GM12891 (cell line): ENCODE measurements around the gene EYA2.

Source experiments
- POLR2A ChIP-seq: IDR thresholded peaks from 2 replicates; pipeline ENCODE4 v1.6.1; 2011; ENCODE audit warnings: low read depth, low read length, control low read depth
- POLR2AphosphoS5 ChIP-seq: IDR thresholded peaks from 2 replicates; pipeline ENCODE4 v1.6.1; 2011; ENCODE audit warnings: low read depth, low read length, control low read depth

GRCh38 chr20:47225458-47225857, 330.8 kb downstream of the EYA2 start:
- TF ChIP-seq POLR2AphosphoS5 (no peak), POLR2A (no peak)
